Fibroblast of skin of right biceps (primary cell): ENCODE results near the gene BORCS5.
"Not testable (repeated sequence)": the region's sequence is repeated elsewhere in the genome, so short reads cannot be mapped to it uniquely, and the experiment has no call there.

Experiments
- DNase-seq: peaks from one replicate; pipeline ENCODE4 v3.0.0-alpha.2; 2013

The BORCS5 gene

GRCh38 chr12:12495536-12495935 lies 138.7 kb downstream of the BORCS5 start:
- no peak for DNase-seq

- no peak for DNase-seq
Measured at GRCh38 chr12:12498210-12498609, 141.3 kb downstream of the BORCS5 start.

GRCh38 chr12:12499909-12500604 lies 143.2 kb downstream of the BORCS5 start:
- no peak for DNase-seq

- no peak for DNase-seq
Measured at GRCh38 chr12:12501121-12501520, 144.2 kb downstream of the BORCS5 start.

GRCh38 chr12:12502130-12502814 lies 145.4 kb downstream of the BORCS5 start:
- DNase-seq, result not testable (repeated sequence)

- DNase-seq, result no peak
Measured at GRCh38 chr12:12502815-12503151, 145.9 kb downstream of the BORCS5 start.

- DNase-seq, result no peak
Measured at GRCh38 chr12:12503384-12504078, 146.7 kb downstream of the BORCS5 start.

- DNase-seq, result peak; percentile 84
Measured at GRCh38 chr12:12505544-12506495, 148.9 kb downstream of the BORCS5 start.

GRCh38 chr12:12506496-12506890 lies 149.6 kb downstream of the BORCS5 start:
- peak; percentile 28 for DNase-seq

- DNase-seq, result no peak
Measured at GRCh38 chr12:12507121-12507520, 150.2 kb downstream of the BORCS5 start.

- peak; percentile 39 for DNase-seq
Measured at GRCh38 chr12:12508612-12509011, 151.7 kb downstream of the BORCS5 start.

- DNase-seq, result peak; percentile 88
Measured at GRCh38 chr12:12510141-12510540, 153.3 kb downstream of the BORCS5 start.

GRCh38 chr12:12510551-12510950 lies 153.7 kb downstream of the BORCS5 start:
- no peak for DNase-seq

GRCh38 chr12:12511021-12511783 lies 154.3 kb downstream of the BORCS5 start:
- DNase-seq, result peak; percentile 18

- no peak for DNase-seq
Measured at GRCh38 chr12:12511895-12512711, 155.2 kb downstream of the BORCS5 start.

- no peak for DNase-seq
Measured at GRCh38 chr12:12513416-12514006, 156.6 kb downstream of the BORCS5 start.

- DNase-seq, result no peak
Measured at GRCh38 chr12:12518464-12518845, 161.6 kb downstream of the BORCS5 start.

- peak; percentile 18 for DNase-seq
Measured at GRCh38 chr12:12518919-12519318, 162.0 kb downstream of the BORCS5 start.
